Testis (tissue), 2 donors: ENCODE data around the gene KRT7.

Source experiments
- CTCF ChIP-seq, 3 experiments: fragments of 450-650 bp in 2 of 3; fragments of 200-600 bp in 1 of 3; sonication (generic) in 1 of 3; IDR thresholded peaks; one replicate each; pipeline ENCODE4 v1.5.1; 2016 to 2019; ENCODE audit warnings: antibody characterized with exemption in 3 of 3, mild to moderate bottlenecking in 2 of 3, moderate library complexity in 1 of 3
- POLR2A ChIP-seq: fragments of 450-650 bp; IDR thresholded peaks from one replicate; pipeline ENCODE4 v1.6.1; 2017; ENCODE audit warnings: antibody characterized with exemption, mild to moderate bottlenecking, moderate library complexity

- TF ChIP-seq CTCF (IDR thresholded peaks at IDR 0.05) (no peak), POLR2A (no peak)
Observed at GRCh38 chr12:52248541-52249461, 15.8 kb downstream of the KRT7 start.
